ENCODE data around the gene MED27. TPM values are rescaled to one million over a fixed set of nuclear protein-coding genes. Genes with fewer than 3 reads are reported as not detected.
"Not testable (repeated sequence)": the region's sequence is repeated elsewhere in the genome, so short reads cannot be mapped to it uniquely, and the experiment has no call there.

Gene MED27
- total RNA-seq, 3 donors from 2014 or later: 13.0 to 16.3 (median 14.4) TPM

- intact Hi-C loops (cut with DNase I, micrococcal nuclease): no loop called here
- no peaks in the 10 kb centered on the region for H3K9me3 ChIP-seq
- TF ChIP-seq CTCF (IDR thresholded peaks at IDR 0.05): no peak
- H3K4me1 ChIP-seq (ENCODE audit: low read depth): no peaks in the 10 kb centered on the region
- H3K36me3 ChIP-seq (ENCODE audit: low read depth): no peaks in the 10 kb centered on the region
- H3K4me3 ChIP-seq: no peak overlapping the region
- ATAC-seq (no peak), DNase-seq (no peak)
Measured at GRCh38 chr9:131927091-131927490, 152.6 kb downstream of the MED27 start.

- no peak for TF ChIP-seq CTCF (IDR thresholded peaks at IDR 0.05)
- H3K9me3 ChIP-seq: no peaks in the 10 kb centered on the region
- intact Hi-C loops (cut with DNase I, micrococcal nuclease): no loop called here
- DNase-seq (no peak), ATAC-seq (no peak)
- no peaks in the 10 kb centered on the region for H3K4me1 ChIP-seq (ENCODE audit: low read depth)
- H3K4me3 ChIP-seq: no peak overlapping the region
- no peaks in the 10 kb centered on the region for H3K36me3 ChIP-seq (ENCODE audit: low read depth)
Measured at GRCh38 chr9:131926360-131926922, 153.2 kb downstream of the MED27 start.

GRCh38 chr9:131925677-131926177, 153.9 kb downstream of the MED27 start:
- no peaks in the 10 kb centered on the region for H3K9me3 ChIP-seq
- H3K4me1 ChIP-seq (ENCODE audit: low read depth): no peaks in the 10 kb centered on the region
- H3K4me3 ChIP-seq: no peak overlapping the region
- H3K36me3 ChIP-seq (ENCODE audit: low read depth): no peaks in the 10 kb centered on the region
- no peak for DNase-seq
- intact Hi-C loops (cut with DNase I, micrococcal nuclease): no loop called here
- no peak for ATAC-seq
- no peak for TF ChIP-seq CTCF (IDR thresholded peaks at IDR 0.05)

- ATAC-seq: no peak
- intact Hi-C loops (cut with DNase I, micrococcal nuclease): no loop called here
- TF ChIP-seq CTCF (IDR thresholded peaks at IDR 0.05): no peak
- DNase-seq: no peak
- Histone ChIP-seq H3K9me3 (no peaks in the 10 kb centered on the region), H3K4me3 (no peak overlapping the region), H3K4me1 (ENCODE audit: low read depth) (no peaks in the 10 kb centered on the region), H3K36me3 (ENCODE audit: low read depth) (no peaks in the 10 kb centered on the region)
Measured at GRCh38 chr9:131923766-131924165, 155.9 kb downstream of the MED27 start.

- no peaks in the 10 kb centered on the region for H3K4me1 ChIP-seq (ENCODE audit: low read depth)
- ATAC-seq: no peak
- H3K9me3 ChIP-seq: no peaks in the 10 kb centered on the region
- intact Hi-C loops (cut with DNase I, micrococcal nuclease): no loop called here
- no peak for TF ChIP-seq CTCF (IDR thresholded peaks at IDR 0.05)
- DNase-seq: no peak
- no peak overlapping the region for H3K4me3 ChIP-seq
- no peaks in the 10 kb centered on the region for H3K36me3 ChIP-seq (ENCODE audit: low read depth)
Measured at GRCh38 chr9:131923132-131923671, 156.5 kb downstream of the MED27 start.

GRCh38 chr9:131921635-131922034, 158.0 kb downstream of the MED27 start:
- intact Hi-C loops (cut with DNase I, micrococcal nuclease): not testable (repeated sequence)

More at GRCh38 chr9:131921635-131922034, 158.0 kb downstream of the MED27 start:
- H3K4me1 ChIP-seq (ENCODE audit: low read depth); DNase-seq; ATAC-seq; H3K9me3 ChIP-seq; H3K36me3 ChIP-seq (ENCODE audit: low read depth); H3K4me3 ChIP-seq: not testable (repeated sequence)

All from mucosa of descending colon (tissue), 3 donors.